HUDEP-2 (cell line): Measurements from ENCODE around the gene RXYLT1.
A peak's percentile ranks its signal among the peaks of the same experiment; 100 is the strongest.
"Not testable (repeated sequence)": the region's sequence is repeated elsewhere in the genome, so short reads cannot be mapped to it uniquely, and the experiment has no call there.

Experiments
- DNase-seq, 76 experiments: peaks; one replicate each; lab custom pipeline; 2025; ENCODE audit not compliant: unreplicated experiment in 76 of 76; lab: John Stamatoyannopoulos, UW

RXYLT1 gene, protein sequence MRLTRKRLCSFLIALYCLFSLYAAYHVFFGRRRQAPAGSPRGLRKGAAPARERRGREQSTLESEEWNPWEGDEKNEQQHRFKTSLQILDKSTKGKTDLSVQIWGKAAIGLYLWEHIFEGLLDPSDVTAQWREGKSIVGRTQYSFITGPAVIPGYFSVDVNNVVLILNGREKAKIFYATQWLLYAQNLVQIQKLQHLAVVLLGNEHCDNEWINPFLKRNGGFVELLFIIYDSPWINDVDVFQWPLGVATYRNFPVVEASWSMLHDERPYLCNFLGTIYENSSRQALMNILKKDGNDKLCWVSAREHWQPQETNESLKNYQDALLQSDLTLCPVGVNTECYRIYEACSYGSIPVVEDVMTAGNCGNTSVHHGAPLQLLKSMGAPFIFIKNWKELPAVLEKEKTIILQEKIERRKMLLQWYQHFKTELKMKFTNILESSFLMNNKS

DNA sequence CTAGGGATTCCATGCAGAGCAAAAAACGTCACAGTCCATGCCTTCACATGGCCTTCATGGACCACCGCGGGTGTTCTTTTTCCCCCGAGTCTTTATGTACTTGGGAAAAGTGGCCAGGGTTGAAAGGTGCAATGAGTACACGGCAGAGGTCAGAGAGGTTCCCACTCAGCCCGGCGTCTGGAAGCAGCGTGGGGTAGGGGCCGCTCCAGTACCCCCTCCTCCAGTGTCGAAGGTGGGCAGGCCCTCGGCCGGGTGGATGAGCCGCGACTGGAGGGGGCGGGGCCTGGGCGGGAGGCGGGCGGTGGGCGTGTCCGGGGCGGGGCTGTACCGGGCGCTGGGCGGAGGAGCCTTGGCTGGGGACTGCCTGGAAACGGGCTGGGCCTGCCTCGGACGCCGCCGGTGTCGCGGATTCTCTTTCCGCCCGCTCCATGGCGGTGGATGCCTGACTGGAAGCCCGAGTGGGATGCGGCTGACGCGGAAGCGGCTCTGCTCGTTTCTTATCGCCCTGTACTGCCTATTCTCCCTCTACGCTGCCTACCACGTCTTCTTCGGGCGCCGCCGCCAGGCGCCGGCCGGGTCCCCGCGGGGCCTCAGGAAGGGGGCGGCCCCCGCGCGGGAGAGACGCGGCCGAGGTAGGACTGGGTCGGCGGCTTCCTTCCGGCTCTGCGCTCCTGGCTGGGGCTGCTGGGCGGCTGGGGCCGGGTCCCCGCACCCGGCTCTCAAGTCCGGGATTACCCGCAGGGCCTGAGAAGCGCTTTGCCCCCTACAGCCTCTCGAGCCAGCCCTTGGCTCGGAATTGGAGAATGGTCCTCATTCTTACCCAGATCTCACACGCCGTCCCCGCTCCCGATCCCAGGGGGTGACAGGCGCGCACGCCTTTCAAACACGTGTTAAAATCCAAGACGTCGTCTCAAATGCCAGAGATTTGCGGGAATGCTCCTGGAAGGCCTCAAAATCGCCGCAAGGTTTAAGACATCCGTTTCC lies at the start of gene RXYLT1:
RXYLT1 (plus strand) TSS at position 412 of the 984 bp plus-strand sequence; CDS start at position 464, 52 bp downstream.
- peak in 71 of 76 experiments; percentile 14 to 89 (median 71) for DNase-seq

DNA sequence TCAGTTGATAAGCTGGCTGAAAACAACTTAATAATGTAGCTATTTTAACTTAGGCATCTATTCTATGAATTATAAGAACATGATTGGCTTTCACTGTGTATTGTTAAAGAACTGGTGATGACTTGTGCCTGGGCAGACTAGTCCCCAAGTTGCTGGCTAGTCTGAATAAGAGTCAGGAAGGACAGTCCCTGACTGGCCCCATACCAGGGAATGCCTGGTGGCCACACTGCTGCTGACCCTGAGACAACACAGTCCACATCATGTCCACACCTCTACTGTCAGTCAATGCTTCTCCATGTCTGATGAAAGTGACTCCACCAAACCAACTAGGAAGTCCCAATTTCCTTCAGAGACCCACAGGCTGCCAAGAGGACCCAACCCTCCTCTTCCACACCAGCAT lies 46.9 kb upstream of the RXYLT1 start:
- not testable (repeated sequence) for DNase-seq

DNA sequence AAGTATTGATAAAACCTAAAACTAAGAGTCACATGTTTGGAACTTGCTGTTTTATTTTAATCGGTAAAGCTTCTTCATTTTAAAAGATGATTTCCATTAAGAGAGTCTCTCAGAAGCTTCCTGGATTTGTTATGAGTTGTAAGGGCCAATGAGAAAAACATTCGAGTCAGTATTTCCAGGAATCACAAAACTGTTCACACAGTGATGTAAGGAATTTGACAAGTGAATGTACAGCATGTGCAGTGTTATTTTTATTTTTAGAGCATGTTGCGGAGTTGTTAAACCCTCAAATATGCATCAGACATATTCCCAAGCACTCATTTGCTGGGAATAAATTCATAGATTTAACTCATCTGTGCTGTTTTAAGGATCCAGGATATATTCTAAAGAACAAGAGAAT lies 46.1 kb upstream of the RXYLT1 start:
- DNase-seq: not testable (repeated sequence)

DNA sequence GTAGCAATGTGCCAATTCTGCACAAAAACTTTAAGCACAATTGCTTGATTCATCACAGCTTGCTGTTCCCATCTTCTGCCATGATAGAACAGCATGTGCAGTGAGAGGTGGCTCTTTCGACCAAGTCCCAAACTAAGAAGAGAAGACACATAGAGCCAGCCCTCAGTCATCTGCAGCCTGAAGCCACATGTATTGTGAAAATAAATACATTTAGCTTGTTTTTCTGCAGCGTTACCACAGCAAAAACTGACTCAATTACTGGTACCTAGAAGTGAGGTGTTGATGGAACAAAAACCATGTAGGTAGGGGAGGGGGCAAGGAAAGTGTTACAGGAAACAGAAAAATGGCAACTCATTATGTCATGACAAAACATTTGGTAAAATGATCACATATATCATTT lies 39.2 kb upstream of the RXYLT1 start:
- DNase-seq: not testable (repeated sequence)

DNA sequence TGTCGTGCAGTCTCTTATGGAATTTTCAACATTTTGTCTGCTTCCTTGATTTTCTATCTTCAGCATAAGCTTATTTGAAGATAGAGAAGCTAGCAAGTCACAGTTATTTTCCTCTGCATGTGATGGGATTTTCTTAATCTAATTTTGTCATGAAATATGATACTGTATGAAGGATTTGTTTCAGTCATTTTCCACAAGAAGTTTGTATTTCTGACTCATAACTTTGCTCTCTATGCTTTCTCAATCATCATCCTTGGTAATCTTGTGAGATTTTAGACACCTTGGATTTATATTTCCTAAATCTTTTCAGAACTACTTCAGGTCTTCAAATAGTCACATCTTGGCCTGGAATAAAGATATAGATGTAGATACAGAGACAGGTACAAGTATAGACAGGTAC lies 38.3 kb upstream of the RXYLT1 start:
- not testable (repeated sequence) for DNase-seq

DNA sequence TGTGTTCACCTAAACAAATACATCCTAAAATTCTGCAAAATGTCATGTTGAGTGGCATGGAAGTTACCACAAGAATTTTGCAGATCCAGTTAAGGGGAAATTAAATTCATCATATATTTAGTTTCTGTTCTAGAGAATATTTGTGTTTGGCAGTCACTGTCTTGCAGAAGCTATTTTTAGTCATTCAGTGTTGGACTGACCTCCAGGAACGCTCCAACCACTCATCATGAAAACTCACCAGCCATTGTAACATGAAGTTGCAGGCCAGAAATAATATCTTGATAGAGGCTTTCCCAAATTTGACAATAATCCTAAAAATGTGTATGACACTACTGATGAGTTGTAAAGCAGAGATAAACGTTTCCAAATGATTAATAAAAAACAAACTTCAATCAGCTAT lies 35.6 kb upstream of the RXYLT1 start:
- DNase-seq: not testable (repeated sequence)

DNA sequence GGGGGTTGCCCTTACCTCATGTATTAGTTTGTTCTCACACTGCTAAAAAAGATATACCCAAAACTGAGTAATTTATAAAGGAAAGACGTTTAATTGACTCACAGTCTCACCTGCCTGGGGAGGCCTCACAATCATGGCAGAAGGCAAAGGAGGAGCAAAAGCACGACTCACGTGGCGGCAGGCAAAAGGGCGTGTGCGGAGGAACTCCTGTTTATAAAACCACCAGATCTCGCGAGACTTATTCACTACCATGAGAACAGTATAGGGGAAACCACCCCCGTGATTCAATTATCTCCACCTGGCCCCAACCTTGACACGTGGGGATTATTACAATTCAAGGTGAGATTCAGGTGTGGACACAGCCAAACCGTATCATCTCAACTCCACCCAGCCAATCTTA lies 33.2 kb upstream of the RXYLT1 start:
- not testable (repeated sequence) for DNase-seq

DNA sequence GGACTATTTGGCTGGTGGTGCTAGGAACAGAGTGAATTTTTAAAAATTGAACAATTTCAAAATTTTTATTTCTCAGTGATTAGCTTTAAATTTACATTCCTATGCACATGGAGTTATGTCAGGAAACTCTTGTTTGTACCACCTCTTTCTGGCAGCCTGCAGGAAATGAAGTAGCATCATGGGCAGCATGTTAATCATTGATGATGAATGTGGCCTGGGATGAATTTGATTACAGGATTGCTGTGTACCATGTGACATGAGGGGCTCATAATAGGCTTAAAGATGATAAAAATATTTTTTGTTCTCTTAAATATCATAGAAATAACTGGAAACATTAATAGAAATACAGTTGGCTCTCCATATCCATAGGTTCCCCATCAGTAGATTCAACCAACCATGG lies 32.6 kb upstream of the RXYLT1 start:
- DNase-seq: not testable (repeated sequence)

DNA sequence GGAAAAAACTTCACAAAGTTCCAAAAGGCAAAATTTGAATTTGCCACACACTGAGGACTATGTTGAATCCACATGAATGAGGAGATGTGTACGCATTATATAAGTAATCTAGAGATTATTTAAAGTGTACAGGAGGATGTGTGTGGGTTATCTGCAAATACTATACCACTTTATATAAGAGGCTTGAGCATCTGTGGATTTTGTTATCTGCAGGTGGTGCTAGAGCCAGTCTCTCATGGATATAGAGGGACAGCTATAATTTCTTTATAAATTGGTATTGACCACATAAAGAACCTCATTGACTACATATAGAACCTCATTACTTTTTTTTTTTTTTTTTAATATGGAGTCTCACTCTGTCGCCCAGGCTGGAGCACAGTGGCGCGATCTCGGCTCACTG lies 32.2 kb upstream of the RXYLT1 start:
- no peak for DNase-seq

DNA sequence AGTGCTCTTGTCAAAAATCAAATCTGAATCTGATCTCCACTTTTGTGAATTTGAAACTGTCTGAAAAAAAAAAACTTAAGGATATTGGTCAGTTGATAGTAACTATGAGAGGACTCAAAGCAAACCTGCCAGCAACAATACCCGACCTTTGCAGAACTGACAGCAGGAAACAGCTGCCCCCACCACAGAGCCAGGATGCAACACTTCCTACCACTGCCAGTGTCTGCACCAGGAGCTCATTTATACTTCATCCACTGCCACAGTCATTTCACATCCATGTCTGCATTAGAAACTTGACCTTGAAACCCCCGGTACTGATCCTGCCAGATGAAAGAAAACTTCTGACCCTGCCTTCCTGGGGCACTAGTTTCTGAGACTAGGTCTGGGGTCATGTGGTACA lies 27.4 kb upstream of the RXYLT1 start:
- DNase-seq: no peak

DNA sequence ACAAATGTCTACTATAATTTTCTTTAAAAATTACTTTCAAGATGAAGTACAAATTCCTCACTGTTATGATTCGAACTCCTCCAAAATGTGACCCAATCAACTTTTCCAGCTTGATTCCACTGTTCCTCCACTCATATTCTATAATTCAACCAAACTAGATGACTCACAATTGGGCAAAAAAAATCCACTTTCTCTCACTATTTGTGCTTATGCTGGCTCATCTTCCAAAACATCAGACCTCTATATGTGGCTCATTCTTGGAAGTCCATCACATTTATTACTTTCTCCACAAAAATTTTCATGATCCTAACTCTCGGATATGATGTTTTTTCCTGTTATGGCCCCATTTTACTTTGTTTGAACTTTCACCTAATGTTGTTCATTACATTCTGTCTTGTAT lies 26.9 kb upstream of the RXYLT1 start:
- DNase-seq: no peak

DNA sequence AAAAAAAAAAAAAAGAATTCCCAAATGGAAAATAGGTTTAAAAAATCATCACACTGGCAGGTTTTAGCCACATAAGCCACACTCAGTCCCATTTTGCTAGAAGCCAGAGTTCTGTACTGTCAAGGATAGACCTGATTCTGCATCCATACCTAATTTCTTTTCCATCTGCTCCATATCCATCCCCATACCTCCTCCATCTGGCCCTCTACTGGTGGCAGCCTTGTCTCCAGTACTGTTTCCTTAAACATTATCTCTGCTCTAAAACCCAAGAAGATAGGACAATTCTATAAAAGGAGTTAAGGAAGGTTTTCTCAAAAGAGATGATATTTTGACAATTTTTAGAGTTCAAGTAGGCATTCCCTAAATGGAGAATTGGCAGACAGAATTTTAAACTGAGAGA lies 26.0 kb upstream of the RXYLT1 start:
- DNase-seq: no peak

DNA sequence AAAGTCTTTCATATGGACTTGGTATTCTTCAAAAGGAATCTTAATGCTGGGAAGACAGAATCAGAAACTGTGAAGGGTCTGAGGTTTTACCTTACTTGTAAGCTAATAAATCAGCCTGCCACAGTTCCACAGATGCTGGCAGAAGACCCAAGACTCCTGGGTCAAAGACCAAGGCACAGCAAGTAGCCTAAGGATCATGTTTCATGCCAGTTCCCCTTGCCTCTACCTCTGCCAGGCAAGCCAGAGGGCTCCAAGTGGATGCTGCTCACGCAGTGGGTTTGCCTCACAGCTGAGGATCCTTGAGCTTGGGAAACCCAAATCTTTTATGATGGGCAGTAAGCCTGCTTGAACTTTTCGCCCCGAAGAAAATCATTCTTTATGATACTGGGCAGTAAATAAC lies 15.2 kb upstream of the RXYLT1 start:
- DNase-seq: no peak

DNA sequence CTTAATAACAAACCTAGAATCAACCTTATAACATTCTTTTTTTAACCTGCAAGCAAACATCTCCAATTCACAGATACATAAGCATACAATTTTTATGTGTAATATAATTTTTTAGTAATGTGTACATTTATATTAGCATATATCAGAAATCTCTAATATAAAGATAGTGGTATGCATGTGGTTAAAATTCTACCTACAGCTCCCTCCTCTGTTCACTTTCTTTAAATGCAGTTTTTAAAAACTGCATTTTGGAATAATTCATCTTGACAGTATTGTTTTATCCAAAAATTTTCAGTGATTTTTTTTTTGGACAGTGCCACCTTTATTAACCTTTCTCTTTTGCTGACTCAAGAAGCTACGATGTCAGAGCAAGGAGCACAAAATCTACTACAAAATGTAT lies 13.2 kb upstream of the RXYLT1 start:
- no peak for DNase-seq

DNA sequence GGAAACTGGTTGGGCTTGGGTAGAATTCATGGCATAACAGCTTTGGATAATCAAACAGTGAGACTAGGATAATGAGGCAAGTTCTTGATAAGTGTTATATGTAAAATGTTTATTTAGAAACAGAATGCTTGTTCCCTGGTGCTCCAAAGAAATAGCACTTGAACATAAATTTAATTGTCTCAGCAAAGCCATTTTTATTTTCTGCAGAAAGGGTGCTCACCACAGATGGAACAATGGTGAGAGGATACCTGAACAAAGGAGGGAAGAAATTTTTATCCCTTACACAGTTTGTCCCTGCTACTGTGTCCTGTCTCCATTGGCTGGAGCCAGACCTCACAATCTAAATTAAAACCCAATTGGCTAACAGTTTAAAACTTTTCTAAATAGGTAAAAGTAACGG lies 9.3 kb upstream of the RXYLT1 start:
- no peak for DNase-seq

DNA sequence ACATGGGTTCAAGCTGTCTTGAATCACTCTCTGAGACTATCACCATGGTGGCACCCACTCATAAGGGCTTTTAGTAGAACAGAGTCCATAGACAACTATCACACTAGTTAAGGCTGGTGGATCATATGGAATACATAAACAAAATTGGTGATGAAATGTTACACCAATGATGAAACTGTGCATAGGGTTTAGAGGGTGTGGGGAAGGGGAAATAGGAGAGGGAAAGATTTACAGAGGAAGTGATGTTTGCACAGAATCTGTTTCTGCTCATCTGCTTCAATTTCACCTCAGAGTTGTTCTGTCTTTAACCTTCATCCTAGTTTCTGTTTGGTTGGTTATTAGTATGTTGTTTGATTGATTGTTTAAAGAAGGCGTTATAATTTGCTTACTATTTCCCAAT lies 2.4 kb upstream of the RXYLT1 start:
- no peak for DNase-seq

DNA sequence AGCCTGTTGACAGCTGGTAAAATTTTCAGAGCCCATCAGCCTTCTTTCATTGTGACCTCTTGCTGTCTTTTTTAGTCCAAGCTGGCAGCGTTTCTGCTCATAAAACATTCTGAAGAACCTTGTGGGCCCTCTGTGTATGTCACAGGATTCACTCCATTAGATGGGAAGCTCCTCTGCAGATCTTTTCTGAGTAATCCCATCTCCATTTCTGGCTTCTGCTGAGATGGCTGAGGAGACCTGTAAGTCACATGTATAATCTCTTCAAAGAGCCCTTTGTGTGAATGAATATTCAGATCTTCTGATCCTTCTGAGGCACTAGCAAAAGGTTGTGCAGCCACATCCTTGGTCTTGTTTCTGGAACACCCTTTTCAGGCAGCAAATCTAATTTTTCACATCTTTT lies 2.8 kb downstream of the RXYLT1 start:
- DNase-seq: no peak

DNA sequence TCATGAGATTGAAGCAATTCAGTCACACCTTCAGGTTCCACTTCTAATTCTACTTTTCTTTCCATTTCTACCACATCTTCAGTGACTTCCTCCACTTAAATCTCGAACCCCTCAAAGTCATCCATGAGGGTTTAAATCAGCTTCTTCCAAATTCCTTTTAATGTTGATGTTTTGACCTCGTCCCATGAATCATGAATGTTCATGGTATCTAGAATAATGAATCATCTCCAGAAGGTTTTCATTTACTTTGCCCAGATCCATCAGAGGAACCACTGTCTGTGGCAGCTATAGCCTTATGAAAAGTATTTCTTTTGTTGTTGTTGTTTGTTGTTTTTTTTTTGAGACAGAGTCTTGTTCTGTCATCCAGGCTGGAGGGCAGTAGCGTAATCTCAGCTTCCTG lies 7.6 kb downstream of the RXYLT1 start:
- no peak for DNase-seq

DNA sequence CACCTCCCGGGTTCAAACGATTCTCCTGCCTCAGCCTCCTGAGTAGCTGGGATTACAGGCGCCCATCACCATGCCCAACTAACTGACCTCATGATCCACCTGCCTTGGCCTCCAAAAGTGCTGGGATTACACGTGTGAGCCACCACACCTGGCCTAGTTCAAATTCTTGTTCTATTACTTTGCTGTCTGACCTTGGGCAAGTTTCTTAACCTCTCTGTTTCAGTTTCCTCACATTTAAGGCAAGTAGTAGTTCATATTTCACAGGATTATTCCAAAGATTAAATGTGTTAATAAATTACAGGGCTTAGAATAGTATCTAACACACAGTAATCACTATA lies 10.9 kb downstream of the RXYLT1 start:
- DNase-seq: no peak

DNA sequence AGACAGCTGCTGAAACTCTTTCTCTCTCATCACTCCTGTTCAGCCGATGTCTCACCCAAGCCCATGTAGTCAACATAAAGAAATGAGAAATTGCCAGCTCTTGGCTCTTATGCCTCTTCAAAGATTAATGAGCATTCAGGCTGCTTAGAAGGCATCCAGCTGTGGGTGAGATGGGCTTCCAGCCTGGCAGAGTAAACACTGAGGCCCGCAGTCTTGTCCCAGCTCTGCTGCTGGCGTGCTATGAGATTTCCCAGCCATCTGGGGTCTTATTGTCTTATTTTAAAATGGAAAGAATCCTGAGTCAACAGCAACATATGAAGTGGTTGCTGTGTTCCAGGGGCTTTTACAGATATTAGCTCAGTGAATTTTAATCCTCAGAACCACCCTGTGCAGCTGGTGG lies 12.6 kb downstream of the RXYLT1 start:
- DNase-seq: no peak

DNA sequence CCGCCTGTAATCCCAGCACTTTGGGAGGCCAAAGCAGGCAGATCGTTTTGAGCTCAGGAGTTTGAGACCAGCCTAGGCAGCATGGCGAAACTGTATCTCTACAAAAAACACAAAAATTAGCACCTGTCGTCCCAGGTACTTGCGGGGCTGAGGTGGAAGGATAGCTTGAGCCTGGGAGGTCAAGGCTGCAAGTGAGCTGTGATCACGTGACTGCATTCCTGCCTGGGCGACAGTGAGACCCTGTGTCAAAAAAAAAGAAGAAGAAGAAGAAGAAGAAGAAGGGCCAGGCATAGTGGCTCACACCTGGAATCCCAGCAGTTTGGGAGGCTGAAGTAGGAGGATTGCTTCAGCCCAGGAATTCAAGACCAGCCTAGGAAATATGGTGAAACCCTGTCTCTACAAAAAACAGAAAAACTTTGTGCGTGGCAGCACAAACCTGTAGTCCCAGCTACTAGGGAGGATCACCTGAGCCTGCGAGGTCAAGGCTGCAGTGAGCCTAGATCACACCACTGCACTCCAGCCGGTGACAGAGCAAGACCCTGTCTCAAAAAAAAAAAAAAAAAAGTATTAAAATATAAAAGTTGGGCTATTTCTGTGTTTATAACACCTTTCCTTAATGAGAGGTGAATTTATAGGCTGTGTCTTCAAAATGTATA lies 15.5 kb downstream of the RXYLT1 start:
- no peak for DNase-seq
